Activated CD4-positive, alpha-beta T cell treated with anti-CD3 and anti-CD28 coated beads, Interleukin-2, amount 50 U/mL, for 1 hour (primary cell): ENCODE results near the gene GNAT2.

ENCODE experiments used
- DNase-seq: peaks from one replicate; pipeline ENCODE4 v3.0.0-alpha.2; 2020

GNAT2 gene

DNA sequence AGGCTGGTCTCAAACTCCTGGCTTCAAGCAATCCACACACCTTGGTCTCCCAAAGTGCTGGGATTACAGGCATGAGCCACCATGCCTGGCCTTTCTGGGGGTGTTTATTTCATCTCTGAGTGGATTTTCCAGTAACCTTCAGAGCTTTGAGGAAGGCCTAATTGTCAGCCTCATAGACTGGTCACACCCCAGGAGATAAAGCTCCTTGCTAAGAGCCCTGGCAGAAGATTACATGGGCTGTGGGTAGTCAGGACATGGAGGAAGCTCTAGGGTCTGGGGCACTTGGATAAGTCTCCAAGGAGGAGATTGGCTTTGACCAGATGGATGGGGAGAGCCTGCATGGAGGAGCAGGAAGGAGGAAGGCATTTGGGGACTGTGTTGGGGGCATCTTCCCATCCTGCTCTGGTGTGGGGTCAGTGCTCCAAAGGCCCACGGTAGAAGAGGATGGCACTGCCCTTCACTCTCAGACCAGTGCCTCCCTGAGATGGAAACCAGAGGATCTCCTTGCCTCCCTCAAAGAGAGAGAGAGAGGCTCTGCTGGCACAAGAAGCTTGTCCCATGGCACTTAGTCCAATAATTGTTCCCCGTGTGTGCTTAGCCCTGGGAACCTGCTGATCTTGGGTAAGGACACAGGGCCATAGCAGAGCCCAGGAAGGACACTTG, 21.8 kb upstream of the GNAT2 start:
- DNase-seq = no peak

DNA sequence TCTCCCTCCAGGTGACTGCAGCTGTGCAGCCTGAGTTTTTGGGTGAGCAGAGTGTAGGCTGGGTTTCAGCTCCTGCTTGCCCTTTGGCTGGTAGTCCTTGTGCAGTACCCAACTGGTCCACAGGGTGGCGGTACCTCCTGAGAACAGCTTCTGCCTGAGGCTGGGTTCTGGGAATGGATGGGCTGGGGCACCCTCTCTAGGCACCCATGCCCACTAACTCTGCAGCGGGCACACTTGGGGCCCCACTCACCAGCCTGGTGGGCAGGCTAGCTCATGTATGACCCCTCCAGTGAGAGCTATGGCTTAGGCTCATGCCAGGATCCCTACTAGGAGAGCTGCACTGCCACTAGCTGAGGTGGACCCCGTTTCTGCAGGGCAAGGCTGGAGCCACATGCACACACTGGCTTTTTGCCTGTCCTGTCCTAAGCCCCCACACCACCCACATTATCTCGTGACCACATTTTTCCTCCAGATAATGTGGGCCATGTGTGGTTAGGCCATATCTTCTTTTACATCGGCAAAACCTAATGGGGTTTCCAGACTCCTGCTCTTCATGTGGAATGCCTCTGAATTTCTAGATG, 21.0 kb upstream of the GNAT2 start:
- peak; percentile 93 for DNase-seq

DNA sequence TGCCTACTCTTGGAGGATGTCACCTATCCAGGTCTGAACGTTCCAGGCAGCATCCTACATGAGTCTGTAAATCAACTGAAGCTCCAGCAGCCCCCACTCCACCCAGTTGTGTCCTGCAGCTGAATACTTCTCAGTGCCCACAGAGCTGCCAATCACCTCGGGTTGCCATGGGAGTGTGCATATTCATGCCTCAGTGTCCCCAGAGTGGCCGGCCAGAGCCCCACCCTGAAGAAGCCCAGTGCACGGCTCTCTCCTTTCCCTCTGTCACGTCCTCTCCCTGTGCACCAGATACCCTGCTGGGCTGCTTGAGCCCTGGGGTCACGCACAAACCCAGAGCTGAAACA, 20.4 kb upstream of the GNAT2 start:
- no peak for DNase-seq

DNA sequence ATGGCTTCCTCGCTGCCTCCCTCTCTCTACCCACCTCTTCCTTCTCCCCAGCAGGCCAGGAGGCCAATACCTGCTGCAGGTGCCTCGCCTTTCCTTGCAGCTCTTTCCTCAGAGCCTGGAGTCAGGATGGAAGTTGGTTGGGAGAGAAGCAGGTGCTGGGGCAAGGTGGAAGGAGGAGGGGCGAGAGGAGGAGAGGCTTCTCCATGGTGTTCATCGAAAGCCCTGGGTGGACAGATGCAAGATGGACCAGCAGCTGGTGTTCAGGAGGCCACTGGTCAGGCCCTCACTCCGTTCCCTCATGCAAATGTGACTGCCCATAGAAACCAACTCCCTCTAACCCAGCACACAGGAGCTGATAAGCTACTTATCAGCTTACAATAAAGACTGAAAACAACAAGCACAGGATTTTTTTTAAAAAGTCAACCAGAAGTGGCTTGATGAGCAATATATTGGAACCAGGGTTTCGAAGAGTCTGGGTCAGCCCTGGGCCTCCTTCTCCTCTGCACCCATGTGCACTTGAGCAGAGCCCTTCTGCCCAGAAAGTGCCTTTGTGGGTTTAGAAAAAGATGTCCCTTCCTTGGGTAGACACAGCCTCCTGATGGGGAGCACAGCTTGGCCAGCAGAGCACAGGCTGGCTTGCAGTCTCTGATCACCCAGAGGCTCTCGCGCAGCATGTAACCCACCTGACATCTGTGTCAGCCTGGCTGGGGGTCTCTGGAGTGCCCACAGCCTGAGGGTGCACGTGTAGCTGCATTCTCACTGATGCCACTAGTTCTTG, 19.8 kb upstream of the GNAT2 start:
- DNase-seq = no peak

DNA sequence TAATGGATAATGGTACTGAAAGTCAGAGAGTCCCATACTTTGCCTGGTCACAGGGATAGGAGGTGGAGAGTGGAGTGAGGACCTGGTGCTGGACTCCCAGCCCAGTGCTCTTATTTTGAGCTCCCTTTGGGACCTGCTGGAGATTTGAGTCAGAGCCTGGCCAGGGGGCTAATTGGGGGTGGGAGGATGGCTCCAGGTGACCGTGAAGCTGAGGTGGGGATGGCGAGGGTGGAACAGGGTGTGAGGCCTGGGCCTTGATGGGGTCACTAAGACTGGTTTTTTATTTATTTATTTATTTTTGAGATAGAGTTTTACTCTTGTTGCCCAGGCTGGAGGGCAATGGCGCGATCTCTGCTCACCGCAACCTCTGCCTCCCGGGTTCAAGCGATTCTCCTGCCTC, 18.0 kb upstream of the GNAT2 start:
- no peak for DNase-seq

DNA sequence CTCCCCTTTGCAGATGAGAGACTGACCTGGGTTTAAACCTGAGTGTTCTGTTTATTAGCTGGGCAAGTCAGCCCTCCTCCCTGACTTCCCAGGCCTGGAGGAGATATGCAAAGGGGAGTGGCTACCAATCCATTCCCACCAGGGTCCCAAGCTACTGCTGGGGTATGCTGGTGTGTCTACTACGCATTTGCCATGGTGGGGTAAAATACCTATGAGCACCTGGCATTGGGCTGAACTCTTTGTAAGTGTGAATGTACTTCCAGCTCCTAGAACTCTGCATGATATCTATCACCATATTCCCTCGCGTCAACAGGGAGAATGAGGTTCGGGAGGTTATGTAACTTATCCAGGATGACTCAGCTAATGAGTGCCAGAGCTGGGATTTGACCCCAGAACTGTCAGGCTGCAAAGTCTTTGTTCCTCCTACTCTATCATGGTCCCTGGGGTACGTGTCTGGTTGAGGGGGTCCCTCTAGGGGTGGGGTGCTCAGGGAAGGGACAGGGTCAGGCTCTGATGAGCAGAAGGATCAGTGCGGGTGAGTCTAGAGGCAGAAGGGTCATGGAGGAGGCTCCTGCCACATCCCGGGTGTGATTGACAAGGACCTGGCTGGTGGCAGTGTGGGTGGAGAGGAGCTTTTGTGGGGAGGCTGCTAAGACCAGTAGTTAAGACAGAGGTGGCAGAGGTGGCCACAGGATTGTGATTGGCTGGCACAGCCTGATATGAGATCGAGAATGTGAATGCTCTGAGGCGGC, 17.0 kb upstream of the GNAT2 start:
- DNase-seq = no peak

DNA sequence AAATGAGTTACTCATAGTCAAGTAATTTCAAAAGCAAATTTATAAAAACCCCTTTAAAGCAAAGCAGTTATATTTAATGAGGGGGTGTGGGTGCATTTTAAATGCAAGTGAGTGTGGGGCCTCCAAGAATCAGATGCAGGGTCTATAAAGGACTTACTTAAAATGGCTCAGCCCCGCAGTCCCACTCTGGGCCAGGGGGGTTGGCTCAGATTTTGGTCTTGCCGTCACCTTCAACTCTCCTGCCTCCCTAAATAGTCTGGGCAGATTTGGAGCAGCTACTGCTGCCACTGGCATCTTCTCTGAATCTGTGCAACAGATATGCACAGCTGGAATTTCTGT, 16.4 kb upstream of the GNAT2 start:
- DNase-seq = no peak

DNA sequence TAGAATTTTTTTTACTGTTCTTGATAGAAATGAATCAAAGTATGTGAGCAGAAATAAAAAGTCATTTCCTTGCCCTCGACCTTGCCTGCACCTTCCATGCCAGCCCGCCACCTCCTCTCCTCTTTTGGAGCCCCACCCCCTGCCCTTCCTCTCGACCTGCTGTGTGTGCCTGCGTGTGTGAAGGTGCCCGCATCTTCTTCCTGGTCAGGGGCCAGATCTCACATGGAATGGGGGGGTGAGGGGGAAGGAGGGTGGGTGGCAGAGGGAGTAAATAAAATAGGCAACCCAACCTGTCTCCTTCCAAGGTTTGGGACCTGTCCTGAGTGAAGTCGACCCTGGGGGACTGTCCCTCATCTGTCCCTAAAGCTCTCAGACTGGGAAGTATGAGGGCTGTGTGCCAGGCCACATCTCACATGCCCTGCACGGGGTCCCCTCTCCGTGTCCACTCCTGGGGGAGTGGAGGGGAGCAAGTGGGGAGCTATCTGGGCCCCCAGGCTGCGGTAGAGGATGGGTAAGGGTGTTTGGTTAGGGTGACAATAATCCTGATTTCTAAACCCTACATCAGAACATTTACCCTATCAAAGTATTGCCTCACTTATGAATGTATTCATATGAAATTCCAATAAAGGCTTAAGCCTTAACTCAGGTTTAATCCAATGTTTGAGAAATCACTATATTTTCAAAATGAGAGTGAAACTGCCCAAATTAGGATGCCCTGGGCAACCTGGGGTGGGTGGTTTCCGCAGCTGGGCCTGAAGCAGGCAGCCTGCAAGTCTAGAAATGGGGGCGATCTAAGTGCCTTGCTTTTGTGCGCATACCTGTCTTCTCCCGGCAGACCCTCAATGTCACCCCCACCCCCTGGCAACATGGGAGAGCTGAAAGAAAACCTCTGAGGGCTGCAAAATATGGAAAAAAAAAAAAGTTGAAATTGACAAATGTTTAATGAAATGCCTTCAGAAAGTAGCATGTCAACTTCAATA, 15.6 kb upstream of the GNAT2 start:
- no peak for DNase-seq

DNA sequence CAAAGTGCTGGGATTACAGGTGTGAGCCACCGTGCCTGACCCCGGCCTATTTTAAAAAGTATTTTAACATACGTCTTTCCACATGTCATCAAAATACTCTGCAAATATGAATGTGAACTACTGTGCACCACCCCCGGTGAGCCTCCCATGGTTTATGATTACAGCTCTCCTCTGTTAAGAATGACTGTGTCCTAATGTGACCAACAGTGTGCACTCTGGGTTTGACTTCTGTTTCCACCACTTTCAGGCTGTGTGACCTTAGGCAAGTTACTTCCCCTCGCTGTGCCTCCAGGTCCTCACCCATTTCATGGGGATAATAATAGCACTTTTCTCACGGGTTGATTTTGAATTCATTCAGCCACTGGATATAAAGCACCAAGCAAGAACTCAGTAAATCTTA, 14.9 kb upstream of the GNAT2 start:
- no peak for DNase-seq

DNA sequence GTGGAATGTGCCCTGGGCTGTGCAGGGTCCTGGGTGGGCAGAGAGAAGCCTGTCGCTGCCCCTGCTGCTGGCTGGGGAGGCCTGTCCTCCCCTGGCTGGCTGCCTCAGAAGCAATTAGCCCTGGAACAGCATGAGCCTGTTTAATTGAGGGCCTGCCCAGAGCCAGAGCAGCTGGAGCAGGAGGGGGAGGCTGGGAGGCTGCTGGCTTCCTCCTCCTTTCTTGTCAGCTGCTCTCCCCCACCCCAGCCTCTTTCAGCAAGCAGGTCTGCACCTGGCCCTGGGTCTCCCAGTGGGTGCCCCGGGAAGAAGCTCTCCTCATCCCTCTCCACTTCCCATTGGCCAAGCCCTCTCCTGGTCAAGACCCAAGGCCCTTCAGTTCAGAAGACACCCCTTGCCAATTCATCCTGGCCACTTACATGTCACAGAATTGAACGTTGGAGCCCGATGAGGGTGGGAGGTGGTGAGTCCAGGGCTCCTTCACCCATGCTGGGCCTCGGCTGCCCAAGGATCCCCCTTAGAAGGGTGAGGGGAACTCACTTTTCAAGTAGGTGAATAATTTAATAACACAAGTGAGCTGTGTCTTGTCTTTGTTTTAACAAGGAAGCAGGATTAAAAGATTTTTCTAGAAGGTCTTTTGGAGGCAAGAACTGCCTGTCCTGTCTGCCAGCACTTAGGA, 13.4 kb upstream of the GNAT2 start:
- DNase-seq = no peak

DNA sequence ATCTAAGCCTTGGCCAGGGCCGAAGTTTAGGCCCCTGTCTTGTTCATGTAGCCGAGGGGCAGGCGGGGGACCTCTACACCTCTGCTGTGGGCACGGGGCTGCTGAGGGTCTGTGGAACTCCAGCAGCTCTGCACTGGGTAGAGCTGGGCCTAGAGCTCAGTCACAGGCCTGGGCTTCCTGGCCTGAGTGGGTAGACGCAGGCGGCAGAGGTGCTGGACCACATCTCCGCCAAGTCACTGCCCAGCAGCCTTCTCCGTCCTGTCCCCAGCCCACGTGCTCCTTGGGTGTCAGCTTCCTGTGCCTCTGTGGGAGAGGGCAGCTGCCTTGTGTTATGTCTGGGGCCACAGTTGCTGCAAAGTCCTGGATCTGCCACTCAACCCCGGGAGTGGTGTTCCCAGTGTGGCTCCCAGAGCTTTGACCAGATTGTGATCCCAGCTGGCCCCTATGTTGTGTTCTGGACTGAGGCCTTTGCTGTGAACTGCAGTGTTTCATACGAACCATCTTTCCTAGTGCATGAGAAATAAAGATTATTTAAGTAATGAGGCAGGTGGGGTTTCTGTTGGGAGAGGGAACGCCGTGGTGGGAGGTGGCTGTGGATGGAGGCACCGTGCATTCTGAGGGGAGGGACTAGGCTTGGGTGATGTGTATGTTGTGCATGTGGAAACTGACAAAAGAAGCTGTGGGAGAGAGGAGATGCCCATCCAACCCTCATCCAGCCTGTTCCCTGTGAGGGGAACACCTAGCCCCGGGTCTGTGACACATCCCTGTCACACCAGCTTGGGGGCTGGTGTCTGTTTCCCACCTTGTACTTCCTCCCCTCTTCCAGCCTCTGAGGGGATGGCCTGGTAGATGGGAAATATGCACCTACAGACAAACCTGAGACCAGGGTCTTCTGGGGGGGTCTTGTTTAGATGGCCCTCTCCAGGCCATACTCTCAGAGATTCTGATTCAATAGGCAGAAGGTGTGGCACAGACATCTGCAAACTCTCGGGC, 12.4 kb upstream of the GNAT2 start:
- DNase-seq = no peak

DNA sequence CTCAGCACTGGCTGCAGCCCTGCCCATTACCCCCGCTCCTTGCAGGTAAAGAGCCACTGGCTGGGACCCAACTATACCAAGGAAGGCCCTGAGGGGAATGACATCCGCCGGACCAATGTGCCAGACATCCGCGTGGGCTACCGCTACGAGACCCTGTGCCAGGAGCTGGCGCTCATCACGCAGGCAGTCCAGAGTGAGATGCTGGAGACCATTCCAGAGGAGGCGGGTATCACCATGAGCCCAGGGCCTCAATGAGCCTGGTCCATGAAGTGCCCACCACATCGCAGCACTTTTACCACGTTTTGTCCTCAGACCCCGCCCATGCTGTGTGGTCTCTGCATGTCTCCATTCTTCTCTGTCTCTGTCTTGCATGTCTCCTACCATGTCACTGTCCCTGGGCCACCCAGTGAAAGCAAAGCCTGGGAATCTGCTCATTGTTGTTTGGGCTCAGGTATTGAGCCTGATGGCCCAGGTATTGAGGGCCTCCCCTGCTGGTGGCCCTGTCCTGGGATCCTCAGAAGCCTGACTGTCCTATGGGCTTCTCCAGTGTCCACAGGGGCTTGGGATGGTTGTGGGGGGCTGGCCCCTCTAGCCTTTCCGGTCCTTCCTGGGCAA, 11.6 kb upstream of the GNAT2 start:
- no peak for DNase-seq

DNA sequence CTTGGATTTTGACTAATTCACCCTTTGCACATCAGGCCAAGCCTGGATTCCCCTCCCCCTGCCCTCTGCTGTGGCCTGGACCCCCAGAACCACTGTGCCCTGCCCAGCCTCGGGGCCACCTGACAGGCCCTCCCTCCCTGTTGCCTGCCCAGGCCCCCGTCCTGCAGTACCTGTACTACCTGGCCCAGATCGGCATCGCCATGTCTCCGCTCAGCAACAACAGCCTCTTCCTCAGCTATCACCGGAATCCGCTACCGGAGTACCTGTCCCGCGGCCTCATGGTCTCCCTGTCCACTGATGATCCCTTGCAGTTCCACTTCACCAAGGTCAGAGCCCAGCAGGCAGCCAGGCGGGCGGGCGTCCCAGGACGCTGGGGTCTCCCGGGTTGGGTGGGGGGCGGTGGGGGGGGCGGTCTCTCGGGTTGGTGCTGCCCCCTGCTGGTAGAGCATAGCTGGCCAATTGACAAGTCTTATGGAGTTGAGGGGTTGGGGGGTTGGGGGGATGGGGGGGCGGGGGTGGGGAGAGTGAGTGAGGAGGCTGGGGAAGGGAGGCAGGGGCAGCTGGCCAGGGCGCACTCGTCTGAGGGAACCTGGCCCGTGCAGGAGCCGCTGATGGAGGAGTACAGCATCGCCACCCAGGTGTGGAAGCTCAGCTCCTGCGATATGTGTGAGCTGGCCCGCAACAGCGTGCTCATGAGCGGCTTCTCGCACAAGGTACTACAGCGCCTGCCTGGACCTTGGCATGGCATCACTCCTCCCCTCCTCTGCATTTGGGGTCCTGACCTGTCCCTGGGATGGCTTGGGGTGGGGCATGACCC, 10.9 kb upstream of the GNAT2 start:
- peak; percentile 47 for DNase-seq

DNA sequence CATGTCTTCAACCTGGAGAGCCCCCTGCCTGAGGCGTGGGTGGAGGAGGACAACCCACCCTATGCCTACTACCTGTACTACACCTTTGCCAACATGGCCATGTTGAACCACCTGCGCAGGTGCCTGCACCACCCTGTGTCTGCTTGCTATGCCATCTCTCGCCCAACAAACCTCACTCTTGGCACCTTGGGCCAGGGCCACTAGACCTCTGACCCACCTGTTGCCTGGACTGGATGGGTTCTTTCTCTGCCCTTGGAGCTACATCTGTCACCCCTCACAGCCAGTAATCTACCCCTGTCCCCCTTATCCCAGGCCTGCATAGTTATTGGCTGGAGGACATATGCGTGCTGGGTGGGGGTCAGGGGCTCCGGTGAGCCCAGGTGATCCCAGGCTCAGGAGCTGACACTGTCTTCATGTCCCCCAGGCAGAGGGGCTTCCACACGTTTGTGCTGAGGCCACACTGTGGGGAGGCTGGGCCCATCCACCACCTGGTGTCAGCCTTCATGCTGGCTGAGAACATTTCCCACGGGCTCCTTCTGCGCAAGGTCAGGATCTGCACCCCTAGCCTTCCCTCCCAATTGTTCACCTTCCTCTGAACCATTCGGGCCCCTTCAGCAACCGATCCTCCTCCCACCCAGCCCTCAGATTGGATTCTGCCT, 10.1 kb upstream of the GNAT2 start:
- DNase-seq = no peak

DNA sequence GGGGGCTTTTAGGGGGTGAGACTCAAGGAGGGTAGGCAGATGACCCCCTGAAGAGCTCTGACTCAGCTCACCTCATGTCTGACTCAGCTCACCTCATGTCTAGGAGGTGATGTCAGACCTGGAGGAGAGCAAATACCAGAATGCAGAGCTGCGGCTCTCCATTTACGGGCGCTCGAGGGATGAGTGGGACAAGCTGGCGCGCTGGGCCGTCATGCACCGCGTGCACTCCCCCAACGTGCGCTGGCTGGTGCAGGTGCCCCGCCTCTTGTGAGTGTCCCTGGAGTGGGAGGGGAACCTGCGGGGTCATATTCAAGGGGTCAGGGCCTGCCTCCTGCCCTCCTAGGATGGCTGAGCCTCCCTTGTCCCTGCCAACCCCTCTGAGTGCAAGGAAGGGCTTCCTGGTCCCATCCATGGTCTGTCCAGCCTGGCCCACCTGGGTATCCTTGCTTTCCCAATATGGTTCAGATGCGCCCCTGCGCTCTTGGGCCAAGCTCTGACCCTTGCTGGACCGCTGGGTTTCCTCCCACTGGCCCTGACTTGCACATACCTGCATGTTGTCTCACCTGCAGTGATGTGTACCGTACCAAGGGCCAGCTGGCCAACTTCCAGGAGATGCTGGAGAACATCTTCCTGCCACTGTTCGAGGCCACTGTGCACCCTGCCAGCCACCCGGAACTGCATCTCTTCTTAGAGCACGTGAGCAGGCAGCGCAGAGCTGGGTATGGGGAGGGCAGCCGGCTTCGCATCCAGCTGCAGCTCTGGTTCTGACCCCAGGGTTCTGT, 9.3 kb upstream of the GNAT2 start:
- DNase-seq = no peak

DNA sequence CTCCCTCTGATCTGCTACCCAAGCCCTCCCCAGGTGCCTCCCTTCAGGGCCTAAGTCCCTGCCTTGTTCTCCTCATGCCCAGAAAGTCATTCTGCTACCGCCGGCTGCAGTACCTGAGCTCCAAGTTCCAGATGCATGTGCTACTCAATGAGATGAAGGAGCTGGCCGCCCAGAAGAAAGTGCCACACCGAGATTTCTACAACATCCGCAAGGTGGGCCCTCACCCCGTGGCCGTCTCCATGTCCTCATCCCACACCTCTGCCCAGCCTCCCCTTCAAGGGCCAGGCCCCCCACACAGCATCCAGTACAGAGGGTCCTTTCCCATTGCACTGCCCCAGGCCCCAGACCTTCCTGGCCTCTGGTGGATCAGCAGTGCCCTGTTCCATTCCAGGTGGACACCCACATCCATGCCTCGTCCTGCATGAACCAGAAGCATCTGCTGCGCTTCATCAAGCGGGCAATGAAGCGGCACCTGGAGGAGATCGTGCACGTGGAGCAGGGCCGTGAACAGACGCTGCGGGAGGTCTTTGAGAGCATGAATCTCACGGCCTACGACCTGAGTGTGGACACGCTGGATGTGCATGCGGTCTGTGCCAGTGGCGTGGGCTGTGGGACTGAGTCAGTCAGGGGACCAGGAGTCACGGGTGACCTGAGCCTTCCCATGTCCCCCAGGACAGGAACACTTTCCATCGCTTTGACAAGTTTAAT, 8.4 kb upstream of the GNAT2 start:
- no peak for DNase-seq

DNA sequence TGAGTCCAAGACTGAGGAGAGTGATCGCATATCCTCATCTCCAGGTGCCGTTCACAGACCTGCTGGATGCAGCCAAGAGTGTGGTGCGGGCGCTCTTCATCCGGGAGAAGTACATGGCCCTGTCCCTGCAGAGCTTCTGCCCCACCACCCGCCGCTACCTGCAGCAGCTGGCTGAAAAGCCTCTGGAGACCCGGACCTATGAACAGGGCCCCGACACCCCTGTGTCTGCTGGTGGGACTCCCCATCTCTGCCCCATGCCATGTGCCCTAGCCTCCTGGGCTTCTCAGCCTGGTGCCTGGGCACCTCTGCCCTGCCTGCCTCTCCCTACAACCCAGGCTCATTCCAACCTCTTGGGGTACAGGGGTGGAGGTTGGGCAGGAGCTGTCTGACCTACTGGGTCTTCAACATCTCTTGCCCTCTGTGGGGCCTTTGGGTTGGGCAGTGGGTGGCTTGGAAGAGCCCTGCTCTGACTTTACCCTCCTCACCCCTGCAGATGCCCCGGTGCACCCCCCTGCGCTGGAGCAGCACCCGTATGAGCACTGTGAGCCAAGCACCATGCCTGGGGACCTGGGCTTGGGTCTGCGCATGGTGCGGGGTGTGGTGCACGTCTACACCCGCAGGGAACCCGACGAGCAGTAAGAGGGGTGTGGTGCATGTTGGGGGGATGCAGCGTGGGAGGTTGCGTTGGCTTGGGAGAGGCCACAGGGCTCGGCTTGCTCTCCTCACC, 7.4 kb upstream of the GNAT2 start:
- no peak for DNase-seq
